Measurements from ENCODE around the gene DSCAM.
"Not testable (repeated sequence)": the region's sequence is repeated elsewhere in the genome, so short reads cannot be mapped to it uniquely, and the experiment has no call there.

Gene DSCAM

GRCh38 chr21:40379881-40380810, 466.8 kb downstream of the DSCAM start:
- DNase-seq (ENCODE audit: low spot score): no peak

GRCh38 chr21:40377135-40377534, 469.8 kb downstream of the DSCAM start:
- DNase-seq (ENCODE audit: low spot score): no peak

- DNase-seq (ENCODE audit: low spot score): no peak
Observed at GRCh38 chr21:40373761-40374160, 473.2 kb downstream of the DSCAM start.

DNA sequence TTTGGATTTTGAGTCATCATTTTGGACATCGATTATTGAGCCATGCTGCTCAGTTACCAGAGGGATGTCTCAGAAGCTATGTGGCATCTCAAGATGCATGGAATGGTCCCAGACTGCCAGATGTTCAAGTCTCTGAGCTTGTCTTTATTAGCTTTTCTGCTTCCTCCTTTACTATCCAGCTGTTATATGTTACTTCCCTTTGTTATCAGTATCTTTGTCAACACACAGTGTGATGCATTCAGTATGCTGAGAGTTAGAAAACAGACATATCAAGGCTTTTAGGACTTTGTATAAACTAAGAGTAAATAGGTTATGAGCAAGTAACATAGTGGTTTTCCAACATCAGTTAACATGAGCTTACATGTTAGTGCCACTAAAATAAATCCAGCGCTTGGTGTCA, 474.5 kb downstream of the DSCAM start:
- DNase-seq (ENCODE audit: low spot score): no peak

GRCh38 chr21:40371329-40371728, 475.6 kb downstream of the DSCAM start:
- no peak for DNase-seq (ENCODE audit: low spot score)

DNA sequence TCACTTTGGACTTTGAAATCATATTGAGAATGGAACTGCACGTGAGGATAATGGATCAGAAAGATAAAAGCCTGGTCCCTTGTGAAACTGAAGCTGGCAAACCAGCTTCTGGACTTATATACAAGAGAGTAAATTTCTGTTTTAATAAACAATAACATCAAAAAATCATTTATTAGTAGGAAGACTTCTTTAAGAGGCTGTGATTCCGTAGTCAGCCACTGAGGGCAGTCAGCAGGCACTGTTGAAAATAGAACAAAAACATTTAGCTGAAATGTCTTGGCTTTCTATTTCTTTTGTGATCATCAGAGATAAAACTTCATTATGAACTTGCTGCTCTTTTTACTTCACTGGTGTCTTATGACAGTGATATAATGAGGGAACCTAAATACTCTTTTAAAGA, 490.3 kb downstream of the DSCAM start:
- no peak for DNase-seq (ENCODE audit: low spot score)

DNA sequence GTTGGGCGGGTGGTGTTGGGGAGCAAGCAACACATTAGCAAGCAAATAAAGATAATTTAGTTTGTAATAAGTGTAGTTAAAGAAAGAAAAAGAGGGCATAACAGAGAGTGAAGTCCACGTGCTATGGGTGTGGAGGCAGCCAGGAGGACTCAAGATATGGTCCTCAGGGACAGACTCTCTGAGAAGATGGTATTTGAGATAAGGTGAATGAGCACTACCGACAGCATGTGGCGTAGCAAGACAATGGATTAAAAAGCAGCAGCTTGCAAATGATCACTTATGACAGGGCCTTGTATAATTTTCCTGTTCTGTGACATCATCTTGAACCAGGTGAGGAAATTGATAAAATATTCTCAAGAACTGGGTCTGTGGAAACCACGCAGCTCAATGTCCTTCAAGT, 491.9 kb downstream of the DSCAM start:
- no peak for DNase-seq (ENCODE audit: low spot score)

DNA sequence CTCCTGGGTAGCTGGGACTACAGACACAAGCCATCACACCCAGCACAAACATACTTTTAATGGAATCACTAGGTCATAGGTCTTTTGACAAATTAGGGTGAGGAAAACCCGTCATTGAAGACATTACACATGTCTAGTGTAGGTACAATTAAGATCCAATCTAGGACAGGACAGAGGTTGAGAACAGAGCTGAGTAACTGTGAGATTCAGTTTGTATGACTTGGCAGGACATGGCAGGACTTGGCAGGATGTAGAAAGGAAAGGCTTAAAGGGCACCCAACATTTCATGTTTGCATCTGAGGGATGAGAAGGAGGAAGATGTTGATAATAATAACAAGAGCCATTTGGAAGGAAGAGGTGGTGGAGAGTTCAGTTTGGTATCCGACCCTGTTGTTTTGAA, 496.0 kb downstream of the DSCAM start:
- no peak for DNase-seq (ENCODE audit: low spot score)

DNA sequence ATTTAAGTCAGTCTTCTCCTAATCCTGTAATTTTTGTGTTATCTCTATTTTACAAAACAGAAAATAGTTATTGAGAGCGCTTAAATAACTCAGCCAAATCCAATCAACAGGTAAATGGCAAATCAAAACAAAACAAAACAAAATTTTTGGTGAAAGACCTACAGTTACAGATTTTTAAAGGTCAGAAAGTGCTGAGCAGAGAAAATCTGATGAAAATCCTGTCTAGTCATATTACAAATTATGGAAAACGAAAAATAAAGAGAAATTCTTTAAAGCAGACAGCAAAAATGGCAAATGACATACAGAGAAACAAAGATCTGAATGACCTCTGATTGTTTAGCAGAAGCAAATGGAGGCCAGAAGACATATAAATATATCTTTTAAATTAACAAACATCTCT, 497.4 kb downstream of the DSCAM start:
- no peak for DNase-seq (ENCODE audit: low spot score)

- no peak for DNase-seq (ENCODE audit: low spot score)
Observed at GRCh38 chr21:40345711-40346321, 501.1 kb downstream of the DSCAM start.

DNA sequence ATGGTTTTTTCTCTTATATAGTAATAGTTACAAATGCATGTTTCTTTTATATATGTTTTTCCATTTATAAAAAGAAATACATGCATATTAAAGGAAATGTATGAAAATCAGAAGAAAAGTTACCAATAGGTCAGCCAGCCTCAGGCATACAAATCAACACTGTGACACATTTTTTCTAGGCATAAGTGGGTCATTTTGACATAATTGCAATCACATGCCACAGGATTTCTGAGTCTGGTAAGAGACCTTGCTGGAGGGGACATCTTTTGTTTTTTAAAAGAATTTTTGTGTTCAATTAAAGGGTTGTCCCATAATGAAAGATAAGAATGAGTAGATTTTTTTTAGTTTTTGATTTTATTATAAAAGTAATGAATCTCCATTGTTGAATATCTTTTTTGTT, 506.6 kb downstream of the DSCAM start:
- no peak for DNase-seq (ENCODE audit: low spot score)

DNA sequence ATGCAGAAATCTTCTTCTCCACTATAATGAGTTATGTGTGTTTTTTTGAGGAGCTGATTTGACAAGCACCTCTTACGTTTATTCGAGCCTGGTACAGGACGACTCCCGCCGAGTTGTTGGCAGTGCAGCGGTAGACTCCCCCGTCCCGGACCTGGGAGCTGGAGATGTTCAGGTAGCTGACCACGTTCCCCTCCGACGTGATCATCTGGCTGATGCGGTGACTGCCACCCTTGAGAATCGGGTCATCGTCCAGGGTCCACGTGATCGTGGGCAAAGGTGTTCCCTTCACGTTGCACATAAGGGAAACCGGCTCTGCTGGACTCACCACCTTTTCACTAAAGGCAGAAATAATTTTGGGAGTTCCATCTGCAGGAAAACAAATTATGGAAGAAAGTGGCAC, 507.9 kb downstream of the DSCAM start:
- DNase-seq (ENCODE audit: low spot score): no peak

- DNase-seq (ENCODE audit: low spot score): no peak
Observed at GRCh38 chr21:40337981-40338380, 509.0 kb downstream of the DSCAM start.

- DNase-seq (ENCODE audit: low spot score): no peak
Observed at GRCh38 chr21:40335704-40336103, 511.3 kb downstream of the DSCAM start.

DNA sequence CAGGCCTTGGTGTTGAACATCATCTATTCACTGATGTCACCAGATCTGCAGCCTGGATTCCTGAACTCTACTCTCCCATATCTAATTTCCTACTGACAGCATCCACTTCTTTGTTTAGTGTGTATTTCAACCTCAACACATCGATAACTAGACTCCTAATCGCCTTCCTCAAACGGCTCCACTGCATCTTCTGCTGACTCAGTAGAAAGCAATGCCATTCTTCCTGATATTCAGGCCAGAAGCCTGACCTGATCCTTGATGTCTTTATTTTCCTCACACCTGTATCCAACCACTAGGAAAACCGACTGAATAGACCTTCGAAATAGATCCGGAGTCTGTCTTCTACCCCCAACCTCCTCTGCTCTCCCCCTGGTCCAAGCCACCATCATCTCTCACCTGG, 512.8 kb downstream of the DSCAM start:
- no peak for DNase-seq (ENCODE audit: low spot score)

- no peak for DNase-seq (ENCODE audit: low spot score)
Observed at GRCh38 chr21:40333731-40334130, 513.2 kb downstream of the DSCAM start.

DNA sequence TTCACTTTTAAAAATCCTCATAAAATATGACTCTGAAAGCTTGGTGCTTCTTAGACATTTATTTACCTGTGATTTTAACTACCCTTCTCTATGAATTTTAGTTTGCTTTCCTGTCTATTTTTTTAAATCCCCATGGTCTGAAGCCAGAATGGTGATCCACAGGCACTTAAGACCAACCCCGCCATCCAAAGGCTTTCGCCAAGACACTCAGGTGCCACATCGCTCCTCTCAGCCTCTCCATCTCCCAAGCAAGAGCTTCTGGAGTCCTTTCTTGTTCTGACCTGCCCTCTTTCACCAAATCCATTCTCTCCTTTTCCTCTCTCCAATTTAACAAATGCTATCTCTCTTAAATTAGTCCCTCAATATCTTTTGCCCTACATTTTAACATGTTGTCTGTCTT, 515.2 kb downstream of the DSCAM start:
- DNase-seq (ENCODE audit: low spot score): no peak

DNA sequence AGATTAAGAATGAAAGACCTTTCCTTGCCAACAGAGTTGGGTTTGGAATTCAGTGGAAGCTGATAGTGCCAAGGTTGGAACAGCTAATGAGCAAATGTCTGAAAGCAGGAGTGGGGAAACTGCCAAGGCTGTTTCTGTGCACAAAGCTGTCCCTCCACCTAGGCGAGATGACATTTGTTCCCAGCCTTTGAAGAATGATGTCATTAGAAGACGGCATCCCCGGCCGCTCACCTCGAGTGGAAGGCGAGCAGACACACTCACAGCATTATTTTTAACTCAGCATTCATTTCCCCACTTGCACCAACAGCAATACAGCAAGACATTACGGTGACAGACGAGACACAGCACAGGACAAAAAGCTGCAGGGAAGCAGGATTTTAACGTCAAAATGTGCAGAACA, 515.8 kb downstream of the DSCAM start:
- no peak for DNase-seq (ENCODE audit: low spot score)

DNA sequence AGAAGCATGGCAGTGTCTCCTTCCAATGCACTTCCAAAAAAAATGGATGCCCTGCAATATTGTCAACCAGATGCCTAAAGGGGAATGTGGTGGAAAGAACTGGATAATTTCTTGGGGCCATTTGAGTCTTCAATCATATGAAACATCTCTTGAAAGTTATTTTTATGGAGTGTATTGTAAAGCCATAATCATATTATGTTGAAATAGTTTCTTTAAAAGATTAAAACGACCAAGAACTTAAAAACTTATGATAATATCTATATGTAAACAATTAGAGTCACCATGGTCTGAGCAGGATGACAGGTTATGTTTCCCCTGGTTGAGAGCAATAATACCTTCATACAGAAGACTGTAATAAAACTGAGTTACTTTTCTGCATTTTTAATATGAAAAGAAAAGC, 522.6 kb downstream of the DSCAM start:
- no peak for DNase-seq (ENCODE audit: low spot score)

DNA sequence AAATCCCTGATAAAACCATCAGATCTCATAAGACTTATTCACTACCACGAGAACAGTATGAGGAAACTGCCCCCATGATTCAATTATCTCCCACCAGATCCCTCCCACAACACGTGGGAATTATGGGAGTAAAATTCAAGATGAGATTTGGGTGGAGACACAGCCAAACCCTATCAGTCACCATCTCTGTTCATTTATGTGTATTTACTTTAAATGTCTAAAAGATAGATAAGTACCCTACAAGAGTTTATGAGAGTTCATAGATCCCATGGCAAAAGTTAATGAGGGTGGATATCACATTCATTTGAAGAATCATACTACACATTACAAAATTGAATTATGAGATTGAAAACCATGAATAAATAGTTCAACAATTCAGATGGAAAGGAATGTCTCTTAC, 526.2 kb downstream of the DSCAM start:
- DNase-seq (ENCODE audit: low spot score): not testable (repeated sequence)

DNA sequence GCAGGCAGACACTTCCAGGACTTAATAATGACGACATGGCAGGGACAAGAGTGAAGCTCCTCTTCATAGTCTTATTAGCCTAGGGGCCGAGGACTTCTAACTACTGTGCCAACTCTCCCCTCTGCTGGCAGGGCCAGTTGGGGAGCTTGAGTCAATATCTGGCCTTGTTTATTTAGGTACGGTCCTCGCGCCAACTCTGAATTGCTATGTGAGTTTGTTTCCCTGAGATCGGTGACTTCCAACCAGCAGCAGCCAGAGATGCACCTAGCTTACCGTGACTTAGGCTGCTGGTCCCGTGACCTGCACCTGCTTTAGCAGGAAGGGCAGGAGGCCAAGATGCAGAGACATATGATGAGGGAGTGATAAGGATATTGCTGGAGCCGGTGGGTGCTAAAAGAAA, 528.6 kb downstream of the DSCAM start:
- no peak for DNase-seq (ENCODE audit: low spot score)

DNA sequence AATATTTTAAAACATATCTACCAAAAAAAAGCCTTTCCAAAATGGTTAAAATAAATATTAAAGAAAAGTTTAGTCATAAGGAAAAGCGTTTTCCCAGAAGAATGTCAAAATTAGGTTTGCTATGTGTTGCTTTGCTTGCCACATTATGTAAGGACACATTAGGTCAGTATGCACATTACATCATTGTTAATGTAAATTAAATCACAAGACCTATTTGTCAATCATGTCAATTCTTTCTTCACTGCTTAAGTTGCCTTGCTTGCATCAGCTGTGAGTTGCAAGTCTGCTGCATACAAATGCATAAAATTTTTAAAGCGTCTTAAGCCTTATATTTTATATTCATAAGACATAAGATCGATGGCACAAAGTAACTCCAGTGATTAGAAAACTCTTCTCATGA, 530.9 kb downstream of the DSCAM start:
- no peak for DNase-seq (ENCODE audit: low spot score)

GRCh38 chr21:40315626-40316025, 531.3 kb downstream of the DSCAM start:
- DNase-seq (ENCODE audit: low spot score): no peak

DNA sequence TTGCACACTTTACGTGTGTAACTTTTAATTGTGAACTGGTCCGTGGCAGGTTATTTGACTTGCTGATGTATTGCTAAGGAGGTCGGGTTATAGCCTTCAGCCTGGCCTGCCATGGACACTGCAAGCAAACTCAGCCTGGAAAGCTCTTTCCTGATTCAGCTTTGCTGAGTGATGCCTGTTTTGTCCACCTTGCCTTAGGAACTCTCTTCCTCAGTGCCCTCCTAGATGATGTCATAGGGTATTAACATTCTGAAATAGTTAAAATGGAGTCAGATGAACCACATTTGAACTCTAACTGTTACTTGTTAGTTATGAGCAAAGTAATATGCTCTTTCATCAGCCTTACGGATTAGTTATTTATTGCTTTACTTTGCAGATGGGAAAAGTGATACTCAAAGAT, 533.7 kb downstream of the DSCAM start:
- no peak for DNase-seq (ENCODE audit: low spot score)

Data from AG20443 (cell line).